Stimulated activated CD8-positive, alpha-beta memory T cell treated with anti-CD3 and anti-CD28 coated beads, Interleukin-15, amount 100 ng/mL, for 48 hours (primary cell): ENCODE results near the gene LUZP4.
"Not testable (repeated sequence)": the region's sequence is repeated elsewhere in the genome, so short reads cannot be mapped to it uniquely, and the experiment has no call there.

Experiments used
- DNase-seq, 2 donors: peaks; one replicate each; pipeline ENCODE4 v3.0.0-alpha.2; 2020; ENCODE audit warnings: low read depth in 2 of 2

The LUZP4 gene, protein sequence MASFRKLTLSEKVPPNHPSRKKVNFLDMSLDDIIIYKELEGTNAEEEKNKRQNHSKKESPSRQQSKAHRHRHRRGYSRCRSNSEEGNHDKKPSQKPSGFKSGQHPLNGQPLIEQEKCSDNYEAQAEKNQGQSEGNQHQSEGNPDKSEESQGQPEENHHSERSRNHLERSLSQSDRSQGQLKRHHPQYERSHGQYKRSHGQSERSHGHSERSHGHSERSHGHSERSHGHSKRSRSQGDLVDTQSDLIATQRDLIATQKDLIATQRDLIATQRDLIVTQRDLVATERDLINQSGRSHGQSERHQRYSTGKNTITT

DNA sequence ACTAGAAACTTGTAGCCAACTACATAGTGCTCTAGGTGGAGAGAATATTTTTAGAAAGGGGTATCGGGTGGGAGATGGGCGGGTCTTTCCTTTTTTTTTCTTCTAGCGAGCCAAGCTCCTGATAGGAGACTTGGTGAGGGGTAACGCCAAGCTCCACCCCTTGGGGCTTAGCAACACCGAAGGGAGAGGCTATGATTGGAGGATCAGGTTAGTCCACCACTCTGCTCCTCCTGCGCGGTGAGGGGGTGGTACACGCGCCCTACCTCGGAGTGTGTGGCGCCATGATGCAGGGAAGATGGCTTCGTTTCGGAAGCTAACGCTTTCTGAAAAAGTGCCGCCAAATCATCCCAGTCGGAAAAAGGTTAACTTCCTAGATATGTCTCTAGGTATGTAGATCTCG, at the start of gene LUZP4:
LUZP4 (plus strand) TSS at position 251 of the 400 bp plus-strand sequence; CDS start at position 296, 45 bp downstream.
- DNase-seq: no peak

DNA sequence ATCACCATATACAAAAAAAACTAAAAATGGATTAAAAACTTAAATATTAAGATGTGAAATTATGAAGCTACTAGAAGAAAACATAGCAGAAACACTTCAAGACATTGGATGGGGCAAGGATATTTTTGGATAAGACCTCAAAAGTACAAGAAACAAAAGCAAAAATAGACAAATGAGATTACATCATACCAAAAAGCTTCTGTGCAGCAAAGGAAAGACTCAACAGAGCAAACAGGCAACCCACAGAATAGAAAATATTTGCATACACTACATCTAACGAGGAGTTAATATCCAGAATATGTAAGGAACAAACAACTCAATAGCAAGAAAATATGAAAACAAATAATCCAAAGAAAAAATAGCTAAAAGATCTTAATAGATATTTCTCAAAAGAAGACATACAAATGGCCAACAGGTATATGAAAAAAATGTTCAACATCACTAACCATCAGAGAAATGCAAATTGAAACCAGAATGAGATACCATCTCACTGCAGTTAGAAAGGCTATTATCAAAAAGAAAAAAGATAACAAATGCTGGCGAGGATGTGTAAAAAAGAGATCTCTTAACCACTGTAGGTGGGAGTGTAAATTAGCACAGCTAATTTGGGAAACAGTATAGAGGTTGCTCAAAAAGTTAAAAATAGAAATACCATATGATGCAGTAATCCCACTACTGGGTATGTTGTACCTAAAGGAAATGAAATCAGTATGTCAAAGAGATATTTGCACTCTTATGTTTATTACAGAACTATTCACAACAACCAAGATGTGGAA, 37.9 kb upstream of the LUZP4 start:
- no peak for DNase-seq

DNA sequence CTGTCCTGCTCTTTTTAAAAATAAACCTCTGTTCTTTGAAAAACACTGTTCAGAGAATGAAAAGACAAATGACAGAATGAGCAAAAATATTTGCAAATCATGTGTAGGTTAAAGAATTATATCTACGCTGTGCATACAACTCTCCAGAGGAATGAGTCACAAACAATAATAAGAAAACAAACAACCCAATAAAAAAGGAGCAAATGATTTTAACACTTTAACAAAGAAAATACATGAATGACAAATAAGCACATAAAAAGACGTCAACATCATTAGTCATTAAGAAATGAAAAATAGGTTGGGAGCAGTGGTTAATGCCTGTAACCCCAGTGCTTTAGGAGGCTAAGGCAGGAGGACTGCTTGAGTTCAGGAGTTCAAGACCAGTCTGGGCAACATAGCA, 34.5 kb upstream of the LUZP4 start:
- DNase-seq: no peak

DNA sequence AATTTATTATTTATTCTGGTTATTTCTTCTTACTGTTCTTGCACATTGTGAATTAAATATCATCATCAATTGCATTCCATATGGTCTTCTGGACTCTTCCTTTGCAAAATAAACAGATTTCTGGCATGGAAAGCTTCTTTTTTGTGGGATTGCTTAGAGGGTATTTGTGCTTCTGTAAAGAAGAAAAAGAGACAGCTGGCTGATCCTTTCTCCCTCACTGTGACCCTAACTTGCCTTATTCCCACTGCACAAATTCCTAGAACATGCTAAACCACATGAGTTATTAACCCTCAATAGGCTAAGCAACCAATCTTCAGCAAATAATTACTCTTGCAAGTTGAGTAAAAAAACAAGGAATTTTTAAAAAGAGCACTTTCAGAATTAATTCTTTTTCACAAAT, 31.8 kb upstream of the LUZP4 start:
- no peak for DNase-seq

DNA sequence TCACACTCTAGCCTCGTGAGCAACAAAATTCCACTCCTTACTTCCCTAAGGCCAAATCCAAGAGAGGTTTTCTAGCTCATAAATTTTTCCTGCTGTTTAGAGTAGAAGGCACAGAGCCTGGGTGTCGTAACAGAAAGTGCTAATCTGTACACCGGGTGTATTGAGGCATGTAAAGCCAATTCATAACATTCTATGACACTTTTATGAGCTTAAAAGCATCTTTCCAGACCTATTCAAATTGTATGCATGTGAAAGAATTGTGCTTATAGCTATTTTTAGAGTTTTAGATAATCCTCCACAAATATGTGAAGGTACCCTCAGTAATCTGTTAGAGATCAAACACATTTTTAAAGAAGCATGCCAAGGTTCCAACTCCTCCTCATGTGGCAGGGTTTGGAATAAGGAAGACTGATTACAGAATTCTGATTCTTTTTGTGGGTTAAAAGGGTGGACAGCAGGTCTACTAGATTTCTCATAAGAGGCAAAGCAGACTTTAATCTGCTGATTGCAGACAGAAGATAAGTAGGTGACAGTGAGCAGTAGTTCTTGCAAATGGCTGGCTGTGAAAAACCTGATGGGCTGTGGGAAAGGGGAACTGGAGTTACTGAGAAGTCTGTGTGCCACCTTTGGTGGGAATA, 30.2 kb upstream of the LUZP4 start:
- DNase-seq: no peak

DNA sequence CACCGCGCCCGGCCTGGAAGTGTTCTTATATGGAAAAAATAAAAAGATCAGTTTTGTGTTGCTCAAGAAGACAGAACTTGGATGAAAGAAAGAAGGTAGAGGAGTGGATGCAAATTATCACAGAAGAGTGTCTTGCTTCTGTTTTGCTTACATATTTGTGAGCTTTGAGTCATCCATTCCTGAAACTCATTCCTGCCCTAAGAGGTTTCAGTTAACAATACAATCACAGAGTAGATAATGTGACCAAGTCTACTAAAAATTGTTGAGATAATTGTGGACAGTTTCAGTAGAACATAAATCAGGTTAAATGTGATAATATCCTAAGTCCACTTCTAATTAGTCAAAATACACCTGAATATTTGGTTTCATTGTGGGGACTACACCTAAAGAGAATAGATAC, 29.2 kb upstream of the LUZP4 start:
- no peak for DNase-seq

DNA sequence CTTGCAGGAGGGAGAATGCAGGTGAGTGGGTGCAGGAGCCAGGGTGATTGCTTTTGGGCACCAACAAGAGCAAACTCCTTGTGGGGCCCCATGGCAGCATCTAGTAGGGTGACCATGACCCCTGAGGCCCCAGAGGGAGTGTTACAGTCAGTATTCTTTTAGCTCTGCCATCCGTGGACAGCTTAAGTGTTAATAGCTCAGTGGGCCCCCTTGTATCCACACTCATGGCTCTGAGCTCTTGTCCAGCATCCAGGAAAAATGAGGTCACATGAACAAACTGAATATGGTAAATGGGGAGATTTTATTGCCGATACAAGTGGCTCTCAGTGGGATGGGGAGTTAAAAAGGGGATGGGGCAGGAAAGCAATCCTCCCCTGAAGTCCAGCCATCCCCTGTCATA, 28.4 kb upstream of the LUZP4 start:
- no peak for DNase-seq

DNA sequence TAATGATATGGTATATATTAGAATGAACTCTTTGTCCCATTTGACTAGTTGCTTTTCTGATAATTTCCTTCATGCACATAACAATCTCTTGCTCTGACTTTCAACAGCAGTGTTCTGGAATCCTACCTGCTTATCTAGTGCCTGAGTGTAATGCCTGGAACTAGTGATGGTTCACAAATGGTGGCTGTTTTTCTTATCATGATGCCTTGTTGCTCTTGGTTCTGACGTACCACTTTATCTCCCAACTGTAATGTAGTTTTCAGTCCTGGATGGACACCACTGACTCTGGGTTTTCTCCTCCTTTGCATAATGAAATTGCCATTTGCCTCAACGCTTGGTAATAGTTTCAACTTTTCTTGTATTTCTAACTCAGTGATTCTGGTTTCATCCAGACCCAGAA, 25.5 kb upstream of the LUZP4 start:
- DNase-seq: no peak

DNA sequence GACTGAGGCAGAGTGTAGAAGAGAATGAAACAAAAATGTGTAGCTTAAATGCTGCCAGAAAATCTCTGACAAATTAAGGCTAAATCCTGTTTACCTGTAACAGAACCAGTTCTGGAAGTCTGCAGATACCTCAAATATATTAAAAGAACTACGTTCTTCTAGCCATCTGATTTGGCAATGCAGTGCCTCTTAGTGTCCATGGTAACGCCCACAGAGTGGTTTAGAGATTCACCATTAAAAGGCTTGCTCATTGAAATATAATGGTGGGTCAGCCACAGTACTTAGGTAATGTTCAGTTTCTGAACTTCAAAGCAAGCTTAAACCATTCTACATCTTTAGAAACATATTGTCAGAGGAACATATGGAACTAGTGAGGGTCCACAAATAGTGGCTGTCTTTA, 23.2 kb upstream of the LUZP4 start:
- DNase-seq: no peak

DNA sequence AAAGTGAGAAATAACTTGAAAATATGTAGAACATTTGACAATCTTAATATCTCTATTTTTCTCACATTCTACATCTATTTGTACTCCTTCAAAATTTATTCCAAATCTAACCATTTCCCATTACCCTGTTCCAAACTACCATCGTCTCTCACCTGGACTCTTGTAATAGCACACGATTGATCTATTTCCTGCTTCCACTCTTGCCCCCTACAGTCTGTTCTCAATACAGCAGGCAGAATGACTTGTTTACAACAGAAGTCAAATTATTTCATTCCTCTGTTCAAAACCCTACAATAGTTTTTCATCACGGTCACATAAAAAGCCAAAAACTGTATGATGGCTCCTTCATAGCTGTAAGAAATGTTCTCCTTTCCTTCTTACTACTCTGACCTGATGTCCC, 21.1 kb upstream of the LUZP4 start:
- DNase-seq: no peak

DNA sequence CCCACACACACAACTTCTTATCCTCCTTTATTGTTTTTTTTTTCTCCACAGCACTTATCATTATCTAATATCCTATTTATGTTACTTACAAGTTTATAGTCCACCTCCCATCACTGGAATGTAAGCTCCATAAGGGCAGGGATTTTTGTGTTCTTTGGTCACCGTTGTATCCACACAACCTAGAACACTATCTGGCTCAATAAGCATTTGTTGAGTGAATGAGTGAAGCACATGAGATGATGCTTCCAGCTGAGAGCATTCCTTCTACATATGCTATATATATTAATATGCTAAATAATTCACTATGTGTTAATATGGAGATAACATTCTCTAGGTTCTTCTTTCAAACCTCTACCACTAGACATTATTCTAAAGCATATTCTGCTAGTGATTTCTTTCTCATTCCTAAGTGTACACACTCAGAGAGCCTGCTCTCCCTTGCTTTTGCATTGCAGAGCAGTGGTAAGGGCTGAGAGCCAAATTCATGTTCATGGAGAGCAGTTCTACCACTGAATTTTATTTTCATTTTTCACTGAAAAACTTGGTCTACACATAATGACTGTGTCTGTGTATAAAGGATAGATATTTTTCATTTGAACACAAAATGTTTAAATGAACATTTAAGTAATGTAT, 20.3 kb upstream of the LUZP4 start:
- no peak for DNase-seq

DNA sequence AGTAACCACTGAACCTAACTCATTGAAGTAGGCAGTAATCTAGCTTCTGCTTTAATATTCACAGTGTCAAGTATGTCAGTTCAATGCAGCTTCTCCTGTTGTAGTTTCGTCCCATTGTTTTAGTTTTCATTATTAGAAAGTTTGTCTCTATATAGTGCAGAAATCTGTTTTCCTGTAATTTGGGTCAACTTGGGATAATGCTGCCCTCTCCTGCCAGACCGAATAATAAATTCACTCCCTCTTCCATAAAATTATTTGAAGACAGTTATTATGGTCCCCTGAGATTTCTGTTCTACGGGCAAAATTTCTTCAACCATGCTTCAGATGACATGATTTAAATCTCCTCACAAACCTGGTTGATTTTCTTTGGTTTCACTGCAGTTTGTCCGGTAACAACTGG, 4.6 kb upstream of the LUZP4 start:
- DNase-seq: no peak

DNA sequence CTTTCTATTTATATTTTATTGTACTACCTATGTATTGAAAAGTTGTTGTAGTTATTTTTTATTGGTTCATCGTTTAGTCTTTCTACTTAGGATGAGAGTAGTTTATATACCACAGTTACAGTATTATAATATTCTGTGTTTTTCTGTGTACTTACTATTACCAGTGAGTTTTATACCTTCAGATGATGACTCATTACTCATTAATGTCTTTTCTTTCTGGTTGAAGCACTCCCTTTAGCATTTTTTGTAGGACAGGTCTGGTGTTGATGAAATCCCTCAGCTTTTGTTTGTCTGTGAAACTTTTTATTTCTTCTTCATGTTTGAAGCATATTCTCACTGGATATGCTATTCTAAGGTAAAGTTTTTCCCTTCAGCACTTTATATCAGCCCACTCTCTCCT, 7.7 kb downstream of the LUZP4 start:
- DNase-seq: no peak

DNA sequence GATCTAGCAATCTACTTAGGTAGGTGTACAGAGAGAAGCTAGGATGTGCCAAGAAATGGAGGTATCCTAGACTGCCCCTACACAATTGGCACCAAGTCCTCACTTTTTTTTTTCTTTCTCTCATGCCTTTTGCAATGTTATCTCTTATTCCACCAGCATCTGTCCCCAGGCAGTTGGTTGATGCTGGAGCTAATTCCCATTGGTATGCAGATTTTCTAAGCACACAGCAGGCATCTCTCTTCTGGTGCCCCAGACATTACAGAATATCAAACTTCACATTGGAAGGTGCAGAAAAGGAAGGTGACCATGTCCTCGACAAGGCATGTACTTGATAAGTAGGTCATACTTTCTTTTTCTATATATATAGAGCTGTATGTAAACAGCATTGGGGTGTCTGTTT, 21.6 kb downstream of the LUZP4 start:
- no peak for DNase-seq

DNA sequence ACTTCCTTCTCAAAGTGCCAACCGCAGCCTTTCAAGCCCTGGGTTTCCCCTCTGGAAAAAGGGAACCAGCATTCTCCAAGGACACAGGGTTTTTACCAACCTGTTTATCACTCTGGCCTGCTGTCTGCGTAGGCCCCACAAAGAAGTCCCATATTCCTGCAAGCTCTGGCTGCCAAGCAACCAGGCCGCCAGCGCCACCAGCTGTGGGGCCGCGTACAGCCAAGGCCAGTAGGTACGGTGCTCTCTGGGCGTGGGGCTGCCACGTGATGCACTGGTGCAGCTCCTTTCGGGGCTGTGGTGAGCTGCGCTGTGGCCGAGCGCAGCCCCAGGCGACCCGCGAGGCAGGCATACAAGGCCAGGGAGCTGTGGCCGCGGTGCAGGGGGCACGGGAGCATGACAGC, 22.1 kb downstream of the LUZP4 start:
- no peak for DNase-seq

DNA sequence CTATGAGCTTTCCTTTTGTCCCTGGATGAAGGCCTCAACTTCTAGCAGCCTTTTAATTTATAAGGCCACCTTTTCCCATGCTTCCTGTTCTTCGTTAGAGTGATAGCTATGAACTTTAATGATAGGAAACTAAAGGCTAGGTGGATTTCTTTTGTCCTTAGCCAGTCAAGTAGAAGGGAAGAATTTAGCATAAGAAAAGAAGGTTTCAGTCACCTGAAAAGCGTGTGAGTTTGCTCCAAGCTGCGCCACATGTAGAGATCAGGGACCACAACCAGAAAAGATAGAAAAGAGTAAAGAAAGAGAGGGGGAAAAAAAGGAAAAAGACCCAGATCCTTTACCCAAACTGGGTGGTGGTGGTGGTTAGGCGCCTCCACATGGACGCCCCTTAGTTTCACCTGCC, 28.6 kb downstream of the LUZP4 start:
- no peak for DNase-seq

DNA sequence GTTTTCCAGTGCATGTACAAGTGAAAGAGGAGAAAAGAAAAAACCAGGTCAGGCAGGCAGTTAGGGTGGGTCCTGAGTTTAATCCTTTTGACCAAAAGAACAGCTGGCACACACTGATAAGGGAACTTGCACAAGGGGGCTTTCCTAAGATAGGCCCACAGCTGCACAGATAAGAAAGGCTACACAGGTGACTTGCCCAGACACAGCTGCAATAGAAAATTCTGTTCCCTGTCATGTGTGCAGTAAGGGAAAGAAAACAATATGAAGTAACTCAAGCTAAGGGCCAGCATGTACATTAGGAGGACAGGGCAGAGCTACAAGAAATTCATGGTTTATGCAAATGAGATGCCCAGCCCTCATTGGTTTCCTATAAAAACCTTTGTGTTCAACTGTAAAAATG, 32.9 kb downstream of the LUZP4 start:
- no peak for DNase-seq

DNA sequence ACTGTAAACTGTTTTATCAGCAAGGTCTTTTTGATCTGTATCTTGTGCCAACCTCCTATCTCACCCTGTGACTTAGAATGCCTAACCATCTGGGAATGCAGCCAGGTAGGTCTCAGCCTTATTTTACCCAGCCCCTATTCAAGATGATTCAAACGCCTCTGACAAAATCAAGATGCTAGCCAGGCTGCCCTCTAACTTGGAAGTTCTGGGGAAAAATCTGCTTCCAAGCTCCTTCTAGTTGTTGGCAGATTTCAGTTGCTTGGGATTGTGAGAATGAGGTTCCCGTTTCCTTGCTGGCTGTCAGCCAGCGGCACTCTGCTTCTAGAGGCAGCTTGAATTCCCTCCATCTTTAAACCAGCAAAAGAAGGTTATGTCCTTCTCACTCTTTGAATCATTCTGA, 34.7 kb downstream of the LUZP4 start:
- DNase-seq: no peak

DNA sequence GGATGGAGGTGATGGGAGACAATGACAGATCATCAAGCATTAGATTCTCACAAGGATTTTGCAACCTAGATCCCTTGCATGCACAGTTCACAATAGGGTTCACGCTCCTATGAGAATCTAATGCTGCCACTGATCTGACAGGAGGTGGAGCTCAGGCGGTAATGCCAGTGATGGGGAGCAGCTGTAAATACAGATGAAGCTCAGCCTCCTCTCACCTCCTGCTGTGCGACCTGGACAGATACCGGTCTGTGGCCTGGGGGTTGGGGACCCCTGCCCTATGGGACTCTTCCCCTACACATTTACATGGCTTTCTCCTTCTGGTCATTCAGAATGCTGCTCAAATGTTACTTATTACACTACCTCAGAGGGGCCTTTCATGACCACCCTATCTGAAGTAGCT, 39.8 kb downstream of the LUZP4 start:
- not testable (repeated sequence) for DNase-seq

DNA sequence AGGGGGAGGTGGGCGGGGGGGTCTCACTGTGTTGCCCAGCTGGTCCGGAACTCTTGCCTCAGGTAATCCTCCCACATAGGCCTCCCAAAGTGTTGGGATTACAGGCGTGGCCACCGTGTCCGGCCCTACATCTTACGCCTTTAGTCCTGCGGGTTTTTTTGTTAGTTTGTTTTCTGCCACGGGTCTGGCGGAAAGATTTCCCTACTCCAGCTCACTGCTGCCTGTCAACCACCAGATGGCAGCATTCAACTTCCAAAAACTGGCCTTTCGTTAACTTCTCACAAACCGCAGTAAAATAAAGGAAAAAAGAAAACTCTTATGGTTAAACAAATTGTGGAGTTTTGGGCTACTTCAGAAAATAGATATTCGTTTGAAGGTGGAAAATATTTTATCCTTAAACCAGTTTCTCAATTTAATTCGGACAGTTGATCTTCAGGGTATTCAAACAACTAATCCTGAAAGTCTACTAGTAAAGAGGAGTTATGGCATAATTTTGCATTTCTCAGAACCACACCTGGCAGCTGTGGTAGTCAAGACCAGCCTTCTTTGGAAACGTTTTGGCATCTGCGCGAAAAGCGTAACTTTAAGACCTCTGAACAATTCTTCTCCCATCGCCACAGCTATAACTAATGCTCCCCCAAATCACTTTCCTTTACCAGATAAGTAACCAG, 41.1 kb downstream of the LUZP4 start:
- no peak for DNase-seq

DNA sequence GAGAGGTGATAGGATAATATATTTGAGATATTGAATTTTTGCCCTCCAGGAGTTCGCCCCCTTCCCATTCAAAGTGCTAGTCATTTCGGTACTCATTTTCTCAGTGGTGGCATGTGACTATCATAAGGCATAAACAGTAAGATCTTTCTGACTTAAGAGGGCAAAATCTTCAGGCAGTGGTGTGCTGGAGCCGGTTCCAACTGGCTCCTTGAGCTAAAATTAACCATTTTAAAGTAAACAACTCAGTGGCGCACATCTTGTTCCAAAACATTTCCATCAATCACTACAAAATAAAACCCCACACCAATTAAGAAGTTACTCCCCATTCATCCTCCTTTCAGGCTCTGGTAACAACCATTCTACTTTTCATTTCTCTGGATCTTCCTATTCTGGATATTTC, 43.3 kb downstream of the LUZP4 start:
- DNase-seq: no peak

DNA sequence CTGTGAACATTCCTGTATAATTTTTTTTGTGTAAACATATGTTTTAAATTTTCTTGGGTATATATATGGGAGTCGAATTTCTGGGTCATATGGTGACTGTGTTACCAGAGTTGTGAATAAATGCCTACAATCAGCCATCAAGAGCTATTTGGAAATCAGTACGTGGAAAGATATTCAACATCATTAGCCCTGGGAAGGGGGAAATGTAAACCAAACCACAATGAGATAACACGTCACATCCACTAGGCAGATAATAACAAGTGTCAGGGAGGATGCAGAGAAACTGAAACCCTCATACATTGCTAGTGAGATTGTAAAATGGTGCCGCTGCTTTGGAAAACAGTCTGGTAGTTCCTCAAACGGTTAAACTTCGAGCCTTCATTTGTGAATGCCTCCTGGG, 43.9 kb downstream of the LUZP4 start:
- no peak for DNase-seq
